Kidney epithelial cell (primary cell): ENCODE results near the gene SMG1. TPM values are rescaled to one million over a fixed set of nuclear protein-coding genes. Genes with fewer than 3 reads are reported as not detected.

Source experiments
- DNase-seq: peaks from one replicate; pipeline ENCODE4 v3.0.0-alpha.2; 2010; ENCODE audit warnings: low read depth
- H3K27me3 ChIP-seq: 2 replicates; pipeline ENCODE4 v1.6.0; 2011; ENCODE audit warnings: low read length; ENCODE audit not compliant: control insufficient read depth, insufficient read depth
- H3K36me3 ChIP-seq: 2 replicates; pipeline ENCODE4 v1.5.1; 2011; ENCODE audit warnings: low read length; ENCODE audit not compliant: control insufficient read depth, insufficient read depth
- H3K4me3 ChIP-seq: 2 replicates; pipeline ENCODE4 v1.5.1; 2011; ENCODE audit warnings: low read depth, mild to moderate bottlenecking, control low read depth, low read length
- CTCF ChIP-seq: IDR thresholded peaks from 2 replicates; pipeline ENCODE4 v1.5.1; 2011; ENCODE audit warnings: mild to moderate bottlenecking, moderate library complexity, low read length, control low read depth, inconsistent platforms; ENCODE audit not compliant: insufficient read depth, poor library complexity, severe bottlenecking
- total RNA-seq: library from RNA; depleted of rRNA; stranded (reverse); fragments of >200 nt; gene quantifications from 2 replicates; pipeline ENCODE4 v1.2.3, GENCODE V29; 2015

SMG1 gene
- total RNA-seq, 1 donor from 2014 or later: 51.5 TPM

- Histone ChIP-seq H3K27me3 (no peaks in the 10 kb centered on the region), H3K36me3 (peaks cover 3% of the 10 kb centered on the region), H3K4me3 (no peak overlapping the region)
- DNase-seq: no peak
- no peak for TF ChIP-seq CTCF
Observed at GRCh38 chr16:18839555-18839954, 86.7 kb downstream of the SMG1 start.

- no peak for TF ChIP-seq CTCF
- Histone ChIP-seq H3K27me3 (no peaks in the 10 kb centered on the region), H3K36me3 (peaks cover 3% of the 10 kb centered on the region), H3K4me3 (no peak overlapping the region)
- no peak for DNase-seq
Observed at GRCh38 chr16:18836702-18837101, 89.5 kb downstream of the SMG1 start.

- Histone ChIP-seq H3K4me3 (no peak overlapping the region), H3K36me3 (peaks cover 3% of the 10 kb centered on the region), H3K27me3 (no peaks in the 10 kb centered on the region)
- no peak for DNase-seq
- TF ChIP-seq CTCF: no peak
Observed at GRCh38 chr16:18834864-18835263, 91.3 kb downstream of the SMG1 start.

GRCh38 chr16:18833707-18834505 lies 92.3 kb downstream of the SMG1 start:
- no peak overlapping the region for H3K4me3 ChIP-seq
- TF ChIP-seq CTCF: no peak
- DNase-seq: no peak
- no peaks in the 10 kb centered on the region for H3K27me3 ChIP-seq
- peaks cover 3% of the 10 kb centered on the region for H3K36me3 ChIP-seq

- DNase-seq: no peak
- H3K36me3 ChIP-seq: no peaks in the 10 kb centered on the region
- H3K4me3 ChIP-seq: no peak overlapping the region
- H3K27me3 ChIP-seq: no peaks in the 10 kb centered on the region
- no peak for TF ChIP-seq CTCF
Observed at GRCh38 chr16:18832613-18833012, 93.6 kb downstream of the SMG1 start.

GRCh38 chr16:18832006-18832405 lies 94.2 kb downstream of the SMG1 start:
- Histone ChIP-seq H3K27me3 (no peaks in the 10 kb centered on the region), H3K4me3 (no peak overlapping the region), H3K36me3 (no peaks in the 10 kb centered on the region)
- no peak for DNase-seq
- TF ChIP-seq CTCF: no peak
